SHP77 treated with DMSO at 0.1 percent for 48 hours (cell line): ENCODE measurements around the gene PIMREG.
"Not testable (repeated sequence)": the region's sequence is repeated elsewhere in the genome, so short reads cannot be mapped to it uniquely, and the experiment has no call there.

Experiments used
- DNase-seq: peaks from one replicate; lab custom pipeline; 2025; lab: John Stamatoyannopoulos, UW

PIMREG gene

DNA sequence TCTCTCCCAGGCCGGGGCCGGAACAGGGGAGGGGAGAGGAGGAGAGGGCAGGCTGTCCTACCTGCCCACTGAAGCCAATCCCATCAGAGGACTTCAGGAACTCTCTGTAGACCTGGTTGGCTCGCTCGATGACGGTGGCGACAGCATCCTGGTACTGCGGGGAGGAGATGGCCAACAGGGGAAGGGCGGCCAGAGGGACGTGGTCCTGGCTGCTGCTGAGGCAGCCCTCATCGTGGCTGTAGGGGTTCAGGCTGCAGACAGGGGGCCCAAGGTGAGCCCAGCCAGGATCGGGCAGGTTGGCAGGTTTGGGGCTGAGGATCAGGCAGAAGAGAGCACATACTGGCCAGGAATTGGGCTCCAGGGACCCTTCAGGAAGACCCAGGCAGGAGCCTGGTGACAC lies 34.2 kb downstream of the PIMREG start:
- DNase-seq, result no peak

DNA sequence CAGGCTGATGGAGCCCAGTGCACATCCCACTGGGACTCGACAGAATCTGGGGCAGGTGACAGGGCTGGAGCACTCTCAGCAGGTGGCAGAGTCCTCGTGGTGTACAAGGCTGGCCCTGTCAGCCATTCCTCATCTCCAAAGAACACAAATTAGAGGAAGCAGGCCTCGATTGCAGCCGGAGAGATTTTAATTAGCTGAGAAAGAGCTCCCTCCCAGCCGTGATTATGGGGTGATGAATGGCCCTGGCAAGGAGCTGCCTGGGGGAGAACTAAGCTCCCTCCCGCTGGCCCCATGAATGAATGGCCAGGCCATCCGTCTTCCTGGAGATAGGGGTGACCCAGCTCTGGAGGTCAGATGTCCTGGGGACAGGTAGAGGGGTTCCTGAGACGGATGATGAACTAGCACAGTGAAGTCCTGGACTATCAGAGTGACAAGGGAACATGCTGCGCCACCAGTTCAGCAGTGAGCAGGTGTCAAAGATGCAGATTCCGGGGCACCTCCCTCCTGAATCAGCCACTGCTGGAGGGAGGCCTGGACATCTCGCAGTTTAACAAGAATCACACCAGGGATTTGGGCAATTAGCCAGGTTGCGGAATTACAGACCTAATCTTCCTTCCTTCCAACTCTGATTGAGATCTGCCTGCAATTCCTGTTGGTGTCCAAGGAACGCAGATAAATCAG lies 35.5 kb downstream of the PIMREG start:
- no peak for DNase-seq

DNA sequence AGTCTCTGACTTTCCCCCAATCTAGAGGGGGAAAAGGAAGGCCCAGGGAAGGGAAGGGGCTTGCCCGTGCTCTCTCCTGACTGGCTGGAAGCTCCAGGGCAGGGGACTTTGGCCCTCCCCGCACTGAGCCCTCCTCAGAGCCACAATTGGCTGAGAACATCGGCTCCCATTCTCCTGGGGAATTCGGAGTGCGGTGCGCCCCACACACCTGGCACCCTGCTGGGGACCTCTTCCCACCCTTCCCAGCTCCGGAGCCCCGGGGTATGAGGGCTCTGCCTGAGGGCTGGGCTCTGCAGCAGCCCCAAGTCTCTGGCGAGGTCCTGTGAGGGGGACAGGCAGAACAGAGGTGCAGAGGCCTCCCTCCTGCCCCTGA lies 36.0 kb downstream of the PIMREG start:
- no peak for DNase-seq

GRCh38 chr17:6482105-6482455 lies 37.8 kb downstream of the PIMREG start:
- DNase-seq, result no peak

DNA sequence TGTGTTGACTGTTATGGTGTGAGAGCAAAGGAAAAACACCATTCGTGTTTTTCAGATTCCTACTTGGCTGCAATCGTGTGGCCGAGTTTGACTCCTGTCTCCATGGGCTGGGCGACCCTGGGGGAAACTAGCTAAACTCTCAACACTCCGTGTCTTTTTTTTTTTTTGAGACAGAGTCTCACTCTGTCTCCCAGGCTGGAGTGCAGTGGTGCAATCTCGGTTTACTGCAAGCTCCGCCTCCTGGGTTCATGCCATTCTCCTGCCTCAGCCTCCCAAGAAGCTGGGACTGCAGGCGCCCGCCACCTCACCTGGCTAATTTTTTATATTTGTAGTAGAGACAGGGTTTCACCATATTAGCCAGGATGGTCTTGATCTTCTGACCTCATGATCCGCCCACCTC lies 38.5 kb downstream of the PIMREG start:
- DNase-seq, result not testable (repeated sequence)

DNA sequence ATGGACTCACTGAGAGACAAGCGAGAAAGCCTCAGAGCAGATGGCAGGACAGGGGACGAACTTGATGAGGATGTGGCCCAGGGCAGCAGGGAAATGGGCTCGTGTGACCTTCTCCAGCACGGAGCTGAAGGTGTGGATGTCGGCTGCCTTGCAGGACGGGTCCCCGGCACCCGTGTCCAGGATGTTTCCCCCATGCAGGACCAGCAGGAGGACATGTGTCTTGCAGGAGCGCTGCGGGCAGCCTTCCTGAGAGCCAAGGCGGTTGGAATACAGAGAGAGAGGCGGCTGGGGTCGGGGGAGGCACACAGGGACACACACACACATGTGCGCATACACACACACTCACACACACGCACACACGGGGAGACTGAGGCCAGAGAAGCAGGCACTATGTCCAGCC lies 39.3 kb downstream of the PIMREG start:
- DNase-seq, result no peak

DNA sequence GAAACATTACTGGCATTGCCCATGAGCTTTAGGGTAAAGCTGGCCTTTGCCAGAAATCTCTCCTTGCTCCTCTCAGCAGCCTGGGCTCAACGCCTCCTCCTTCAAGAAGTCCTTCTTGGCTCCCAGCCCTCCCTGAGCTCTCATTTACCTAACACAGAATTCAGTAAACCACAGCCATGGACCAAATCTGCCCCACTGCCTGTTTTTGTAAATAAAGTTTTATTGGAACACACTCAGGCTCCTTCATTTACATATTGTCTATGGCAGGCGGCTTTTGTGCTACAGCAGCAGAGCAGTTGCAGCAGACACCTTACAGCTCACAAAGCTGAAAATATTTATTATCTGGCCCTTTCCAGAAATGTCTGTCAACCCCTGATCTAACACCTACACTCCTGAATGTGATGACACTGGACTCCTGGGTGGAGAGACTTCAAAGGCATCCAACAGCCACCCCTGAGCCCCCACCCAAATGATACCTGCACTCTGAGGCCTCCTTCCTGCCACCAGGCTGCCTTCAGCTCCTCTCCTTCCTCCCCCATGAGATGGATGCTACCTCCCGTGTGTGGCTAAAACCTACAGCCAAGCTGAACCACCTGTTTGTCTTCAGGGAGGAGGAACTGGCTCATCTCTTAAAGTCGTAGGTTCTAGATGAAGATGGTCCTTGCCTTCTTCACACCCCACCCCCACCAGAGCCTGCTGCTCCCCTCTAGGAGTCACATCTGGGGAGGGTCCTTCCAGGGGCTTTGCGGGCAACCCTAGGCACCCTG lies 41.6 kb downstream of the PIMREG start:
- no peak for DNase-seq

DNA sequence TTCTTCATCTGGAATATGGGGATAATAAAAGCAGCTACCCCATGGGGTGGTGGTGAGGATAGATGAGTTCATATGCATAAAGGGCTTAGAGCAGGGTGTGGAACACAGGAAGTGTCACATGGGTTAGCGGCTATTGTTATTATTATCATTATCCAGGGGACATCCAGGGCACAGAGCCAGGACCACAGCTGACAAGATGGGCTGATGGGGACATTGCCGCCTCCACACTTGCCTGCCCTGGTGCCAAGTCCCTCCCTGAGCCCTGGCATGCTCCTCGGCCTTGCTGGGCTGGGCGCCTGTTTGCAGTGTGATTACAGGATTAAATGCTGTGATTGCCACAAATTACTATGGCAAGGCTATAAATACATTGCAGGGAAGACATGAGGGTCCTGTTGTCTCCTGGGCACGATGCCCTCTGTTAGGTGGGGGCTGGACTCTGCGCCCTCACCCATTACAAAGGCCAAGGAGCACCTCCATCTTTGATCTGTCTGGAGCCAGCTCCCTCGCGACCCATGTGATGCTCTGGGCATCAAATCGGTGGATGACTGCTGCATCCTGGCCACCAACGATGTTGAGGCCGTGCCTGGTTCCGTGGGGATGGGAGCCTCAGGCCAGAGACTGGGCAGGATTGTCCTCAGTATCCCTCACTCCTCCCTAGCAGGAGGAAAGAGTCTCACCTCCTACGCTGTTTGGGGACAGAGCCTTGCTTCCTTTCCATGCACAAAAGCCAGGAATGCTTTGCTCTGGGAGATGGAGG lies 43.2 kb downstream of the PIMREG start:
- DNase-seq, result no peak

- no peak for DNase-seq
These were observed 43.8 kb downstream of the PIMREG start for GRCh38 chr17:6488008-6488539.

DNA sequence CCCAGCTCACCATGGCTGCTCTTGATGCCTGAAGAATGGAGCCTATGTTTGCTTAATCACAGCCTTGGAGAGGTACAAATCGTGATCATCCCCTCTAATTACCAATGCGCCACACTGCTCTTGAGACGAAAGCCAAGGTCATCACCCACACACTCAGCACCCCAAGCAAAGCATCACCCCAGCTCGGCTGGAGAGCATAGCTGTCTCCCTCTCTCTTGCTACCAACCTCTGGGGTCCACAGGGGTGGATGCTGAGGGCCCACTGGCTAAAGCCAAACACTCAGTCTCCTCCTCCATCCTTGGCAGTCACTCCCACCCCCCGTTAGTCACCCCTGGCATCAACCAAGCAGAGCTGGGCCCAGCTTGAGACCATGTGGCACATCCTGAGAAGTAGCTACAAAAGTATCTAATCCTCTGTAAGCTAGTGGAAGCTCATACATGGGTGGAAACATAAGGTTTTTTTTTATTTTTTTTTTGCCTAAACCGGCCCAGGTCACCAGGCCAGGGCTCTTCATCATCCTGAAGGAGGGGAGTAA lies 44.8 kb downstream of the PIMREG start:
- DNase-seq, result no peak

DNA sequence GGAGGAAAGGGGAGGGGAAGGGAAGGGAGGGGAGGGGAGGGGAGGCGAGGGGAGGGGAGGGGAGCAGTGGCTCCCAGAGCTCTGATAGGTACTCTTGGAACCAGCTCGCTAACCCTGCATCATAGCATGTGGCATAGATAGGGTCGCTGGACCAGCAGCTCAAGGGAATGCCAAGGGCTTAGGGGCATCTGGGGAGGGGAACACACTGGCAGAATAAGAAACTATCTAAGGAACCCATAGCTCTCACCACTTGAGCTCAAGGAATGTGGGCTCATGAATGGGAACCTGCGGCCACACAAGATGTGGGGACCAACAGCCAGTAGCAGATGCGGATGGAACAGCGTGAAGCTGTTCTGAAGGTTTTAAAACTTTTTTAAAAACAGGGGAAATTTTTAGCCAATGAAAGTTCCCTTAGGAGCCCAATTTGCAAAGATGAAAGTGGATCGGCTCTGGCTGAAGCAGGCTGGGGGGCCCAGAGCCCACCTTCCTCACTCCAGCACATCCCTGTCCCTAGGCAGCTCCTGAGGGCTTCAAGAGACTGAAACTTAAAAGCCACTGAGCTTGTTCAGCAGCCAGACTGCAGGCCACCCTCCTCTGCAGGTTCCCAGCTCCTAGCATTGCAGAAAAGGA lies 46.9 kb downstream of the PIMREG start:
- DNase-seq, result no peak

GRCh38 chr17:6492892-6493674 lies 48.8 kb downstream of the PIMREG start:
- no peak for DNase-seq

DNA sequence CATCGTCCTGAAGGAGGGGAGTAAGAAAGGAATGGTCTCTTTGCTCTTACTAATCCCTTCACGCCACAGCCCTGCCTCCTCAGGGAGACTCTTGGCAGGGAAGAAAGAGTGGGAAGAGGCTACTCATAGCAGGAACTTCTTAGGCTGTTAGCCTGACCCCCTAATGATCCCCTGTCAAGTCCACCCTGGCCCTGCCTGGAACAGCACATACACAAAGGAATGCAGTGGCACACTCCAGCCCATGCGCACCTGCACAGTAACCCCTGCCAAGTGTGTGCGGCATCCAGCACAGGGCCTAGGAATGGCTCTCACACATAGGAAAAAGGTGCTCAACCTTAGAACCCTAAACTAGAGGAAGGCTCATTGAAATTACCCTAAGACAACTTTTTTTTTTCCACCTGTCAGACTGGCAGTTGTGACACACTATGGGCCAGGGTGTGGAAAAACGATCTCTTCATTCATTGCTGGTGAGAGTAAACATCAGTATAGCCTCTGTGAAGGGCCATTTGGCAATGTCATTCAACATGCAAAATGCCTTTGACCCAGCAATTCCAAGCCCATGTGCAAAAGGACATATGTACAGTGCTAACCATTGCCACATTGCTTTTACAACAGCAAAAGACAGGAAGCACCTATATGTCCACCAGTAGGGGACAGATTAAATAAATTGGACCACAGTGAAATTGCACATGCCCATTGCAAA lies 50.1 kb downstream of the PIMREG start:
- no peak for DNase-seq

DNA sequence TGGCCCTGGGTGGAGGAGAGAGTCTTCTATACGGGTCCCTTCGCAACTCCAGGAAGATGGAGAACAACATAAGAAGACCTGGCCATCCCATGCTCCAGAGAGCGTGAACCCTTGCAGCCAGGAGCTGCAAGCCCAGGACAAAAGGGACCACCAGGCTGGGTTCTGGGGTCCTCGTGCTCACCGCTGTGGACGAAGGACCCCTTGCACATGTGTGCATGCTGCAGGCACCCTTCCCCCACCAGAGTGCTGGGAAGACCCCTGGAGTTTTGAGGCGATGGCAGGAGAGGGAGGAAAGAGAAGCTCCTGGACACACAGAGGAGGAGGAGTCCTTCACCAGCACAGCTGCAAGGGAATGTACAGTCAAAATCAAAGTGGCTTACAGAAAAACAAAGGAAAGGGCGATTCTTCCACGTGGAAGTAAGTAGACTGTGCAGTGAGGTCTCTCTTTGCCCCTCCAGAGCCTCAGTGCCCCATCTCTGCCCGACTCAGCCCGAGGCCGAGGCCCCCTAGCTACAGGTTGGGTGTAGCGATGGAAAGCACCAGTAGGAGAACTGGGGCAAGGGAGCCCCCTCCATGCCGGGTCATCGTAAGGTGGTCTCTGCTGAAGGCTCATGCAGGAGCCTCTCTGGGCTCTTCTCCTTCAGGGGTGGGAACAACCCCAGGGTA lies 51.3 kb downstream of the PIMREG start:
- no peak for DNase-seq

DNA sequence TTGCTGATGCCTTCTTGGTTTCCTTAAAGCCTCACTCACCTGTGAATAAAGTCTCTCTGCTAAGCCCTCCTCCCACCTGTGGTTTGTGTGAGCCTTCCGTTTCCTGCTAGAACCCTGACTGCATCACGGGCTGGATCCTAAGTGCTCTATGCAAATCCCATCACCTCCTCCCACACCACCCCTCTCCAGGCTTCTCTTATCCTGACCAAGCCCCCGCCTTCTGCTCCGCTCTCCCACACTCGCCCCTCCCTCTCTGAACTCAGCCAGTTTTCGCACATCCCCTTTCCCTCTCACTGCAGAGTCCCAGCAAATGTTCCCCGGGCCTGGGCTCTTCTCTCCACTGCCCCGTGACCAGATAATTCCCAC lies 51.8 kb downstream of the PIMREG start:
- DNase-seq, result no peak

GRCh38 chr17:6496640-6497441 lies 52.6 kb downstream of the PIMREG start:
- peak; percentile 30 for DNase-seq

DNA sequence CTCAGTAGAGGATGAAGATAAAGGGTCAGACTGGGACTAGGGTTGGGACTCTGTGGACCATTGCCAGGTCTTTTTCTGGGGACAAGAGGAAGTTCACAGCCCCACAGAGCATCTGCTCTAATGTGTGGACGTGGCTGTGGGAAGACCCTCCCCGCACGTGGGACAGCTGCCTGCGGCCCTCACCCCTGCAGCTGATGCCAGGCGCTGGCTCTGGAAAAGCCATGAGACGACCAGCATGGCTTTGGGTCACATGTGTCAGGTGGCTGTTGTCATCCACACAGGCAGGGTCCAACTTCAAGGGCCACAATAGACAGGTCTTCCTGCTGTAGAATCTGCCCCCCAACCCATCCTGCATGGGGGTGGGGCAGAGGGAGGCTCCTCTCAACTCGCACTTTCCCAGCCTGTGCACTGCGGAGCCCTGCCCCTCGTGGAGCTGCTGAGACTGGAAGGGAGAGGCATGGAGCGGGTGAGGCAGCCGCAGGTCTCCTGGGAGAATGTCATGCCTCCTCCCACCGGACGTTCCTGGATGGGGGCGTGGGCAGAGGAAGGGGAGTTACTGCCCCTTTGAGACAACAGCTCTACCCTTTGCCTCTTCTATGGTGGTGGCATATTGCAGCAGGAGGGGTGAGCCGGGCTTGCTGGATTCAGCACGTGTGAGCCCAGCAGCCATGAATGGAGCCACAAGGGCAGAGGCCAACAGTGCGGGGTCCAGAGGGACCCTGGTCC lies 53.4 kb downstream of the PIMREG start:
- no peak for DNase-seq

DNA sequence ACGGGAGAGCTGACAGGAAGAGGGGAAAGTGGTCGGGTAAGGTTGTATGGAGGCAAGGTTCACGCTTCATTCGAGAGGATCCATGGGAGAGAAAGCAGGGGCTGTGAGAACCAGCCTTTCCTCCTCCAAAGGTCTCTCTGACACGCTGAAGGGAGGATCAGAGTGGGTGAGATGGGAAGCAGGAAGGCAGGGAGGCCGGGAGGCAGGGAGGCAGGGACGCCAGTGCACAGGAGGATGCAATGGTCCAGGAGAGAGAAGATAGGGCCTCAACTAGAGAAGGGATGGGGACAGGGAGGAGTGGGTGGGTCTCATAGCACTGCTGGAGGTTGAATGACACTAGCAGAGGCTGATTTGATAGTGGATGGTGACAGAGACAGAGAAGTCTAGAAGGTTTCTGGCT lies 54.1 kb downstream of the PIMREG start:
- no peak for DNase-seq
